ENCODE measurements around the gene RBMS3. TPM values are rescaled to one million over a fixed set of nuclear protein-coding genes. Genes with fewer than 3 reads are reported as not detected.

RBMS3 gene
- total RNA-seq, 4 donors from 2014 or later = 116 to 171 (median 152) TPM

- intact Hi-C loops (cut with DNase I) = no loop called here
- no peak for DNase-seq
- TF ChIP-seq CTCF (IDR thresholded peaks at IDR 0.05) (no peak), POLR2A (IDR thresholded peaks at IDR 0.05) (no peak)
These were observed 40.0 kb upstream of the RBMS3 start for GRCh38 chr3:29240887-29241286.

DNA sequence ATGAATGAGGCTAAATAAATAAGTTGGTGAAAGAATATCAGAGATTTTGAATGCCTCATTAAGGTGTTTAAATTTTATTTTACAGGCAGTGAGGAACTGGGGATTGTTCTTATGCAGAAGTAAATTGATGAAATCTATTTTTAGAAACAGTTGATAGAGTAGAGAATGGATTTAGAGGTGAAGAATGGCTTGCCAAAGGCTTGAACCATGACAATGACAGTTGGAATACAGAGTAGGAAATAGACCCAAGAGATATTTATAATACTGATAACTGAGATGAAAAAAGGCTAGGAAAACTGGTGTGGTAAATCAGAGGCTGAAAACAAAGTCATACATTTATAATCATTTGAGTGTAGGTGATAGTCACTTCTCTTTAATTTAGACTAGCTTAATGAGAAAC is 39.0 kb upstream of the RBMS3 start:
- intact Hi-C loops (cut with DNase I) = no loop called here
- H3K36me3 ChIP-seq = no peaks in the 10 kb centered on the region
- no peak for DNase-seq
- no peaks in the 10 kb centered on the region for H3K4me1 ChIP-seq
- no peak for TF ChIP-seq POLR2A (IDR thresholded peaks at IDR 0.05)
- TF ChIP-seq CTCF (IDR thresholded peaks at IDR 0.05) = no peak
- no peak overlapping the region for H3K4me3 ChIP-seq (replicated peaks in 1 of 3)
- H3K27ac ChIP-seq = no peak overlapping the region
- H3K27me3 ChIP-seq = no peaks in the 10 kb centered on the region
- no peaks in the 10 kb centered on the region for H3K9me3 ChIP-seq

More at GRCh38 chr3:29240887-29241286, 40.0 kb upstream of the RBMS3 start:
- Histone ChIP-seq H3K27ac (no peak overlapping the region), H3K4me1 (no peaks in the 10 kb centered on the region), H3K4me3 (replicated peaks in 1 of 3) (no peak overlapping the region), H3K36me3 (no peaks in the 10 kb centered on the region), H3K9me3 (no peaks in the 10 kb centered on the region), H3K27me3 (no peaks in the 10 kb centered on the region)
- WGBS, 2 donors = 92 to 97% methylated on average over 4 of the region's 4 CpGs

DNA sequence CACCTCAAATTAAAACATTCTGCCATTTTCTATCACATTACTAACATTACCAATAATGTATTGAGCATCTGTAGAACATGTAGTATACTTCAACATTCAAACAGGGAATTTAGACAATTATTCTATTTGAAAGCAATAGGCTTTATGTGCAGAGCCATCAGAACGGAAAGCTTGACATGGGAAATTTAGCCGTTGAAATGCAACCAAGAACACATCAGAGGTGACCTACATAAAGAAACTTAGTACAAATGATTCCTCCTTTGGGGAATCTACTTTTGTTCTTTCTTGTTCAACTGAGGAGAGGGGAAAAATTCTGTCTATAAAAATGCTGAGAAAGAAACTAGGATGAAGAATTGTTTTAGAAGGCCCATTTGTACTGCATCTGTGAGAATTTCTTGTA is 38.6 kb upstream of the RBMS3 start:
- 88 to 90% methylated on average over 2 of the region's 2 CpGs for WGBS, 2 donors
- intact Hi-C loops (cut with DNase I) = no loop called here
- TF ChIP-seq POLR2A (IDR thresholded peaks at IDR 0.05) (no peak), CTCF (IDR thresholded peaks at IDR 0.05) (no peak)

DNA sequence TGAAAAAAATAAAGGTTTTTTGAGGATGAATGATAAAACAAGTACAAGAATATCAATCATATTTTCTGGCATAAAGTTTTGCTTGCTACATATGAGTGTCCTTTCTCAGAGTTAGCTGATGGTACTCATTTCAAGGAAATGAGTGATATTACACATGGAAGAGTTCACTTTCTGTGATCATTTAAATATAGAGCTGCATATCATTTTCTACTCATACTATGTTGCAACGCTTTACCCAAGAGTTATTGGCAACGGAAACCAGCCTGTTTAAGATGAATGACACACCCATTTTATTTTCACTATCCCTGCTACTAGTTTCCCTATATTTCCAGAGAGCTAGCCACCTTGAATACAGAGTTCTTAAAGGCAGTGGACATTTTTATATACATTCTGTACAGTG is 35.4 kb upstream of the RBMS3 start:
- H3K27me3 ChIP-seq = no peaks in the 10 kb centered on the region
- no peaks in the 10 kb centered on the region for H3K4me1 ChIP-seq
- H3K9me3 ChIP-seq = no peaks in the 10 kb centered on the region
- H3K27ac ChIP-seq = no peak overlapping the region
- WGBS, 2 donors = 93 to 95% methylated on average over 2 of the region's 2 CpGs
- intact Hi-C loops (cut with DNase I) = no loop called here
- no peak for DNase-seq
- TF ChIP-seq CTCF (IDR thresholded peaks at IDR 0.05) (no peak), POLR2A (IDR thresholded peaks at IDR 0.05) (no peak)
- H3K4me3 ChIP-seq (replicated peaks in 1 of 3) = no peak overlapping the region
- H3K36me3 ChIP-seq = no peaks in the 10 kb centered on the region

More for the DNA sequence above, 38.6 kb upstream of the RBMS3 start:
- Histone ChIP-seq H3K9me3 (no peaks in the 10 kb centered on the region), H3K36me3 (no peaks in the 10 kb centered on the region), H3K4me1 (no peaks in the 10 kb centered on the region), H3K27ac (no peak overlapping the region), H3K4me3 (replicated peaks in 1 of 3) (no peak overlapping the region), H3K27me3 (no peaks in the 10 kb centered on the region)
- DNase-seq = no peak

DNA sequence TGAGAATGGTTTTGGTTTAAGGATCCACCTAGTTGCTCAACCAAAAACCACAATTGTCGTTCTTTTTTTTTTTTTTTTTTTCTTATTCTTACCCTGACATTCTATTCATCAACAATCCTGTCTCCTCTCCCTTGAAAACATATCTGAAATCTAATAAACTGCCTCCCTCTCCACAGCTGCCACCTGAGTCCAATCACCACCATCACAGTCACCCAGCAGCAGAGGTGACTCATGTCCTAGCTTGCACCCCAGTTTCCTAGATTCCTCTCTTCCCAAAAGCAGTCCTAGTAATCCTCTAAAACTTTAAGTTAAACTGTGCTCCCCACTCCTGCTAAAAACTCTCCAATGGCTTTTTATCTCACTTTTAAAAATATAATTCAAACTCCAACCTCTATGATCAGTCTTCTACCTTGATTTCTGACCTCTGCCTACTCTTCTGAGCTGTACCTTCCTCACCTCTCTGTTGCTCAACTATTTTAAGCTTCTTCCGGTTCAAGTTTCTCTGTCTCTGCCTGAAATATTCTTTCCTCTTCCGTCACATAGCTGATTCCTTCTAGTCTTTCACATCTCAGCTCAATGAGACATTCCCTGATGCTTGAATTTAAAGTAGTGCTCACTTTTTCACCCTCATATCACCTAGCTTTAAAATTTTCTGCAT is 33.7 kb upstream of the RBMS3 start:
- Histone ChIP-seq H3K9me3 (no peaks in the 10 kb centered on the region), H3K27me3 (no peaks in the 10 kb centered on the region), H3K36me3 (no peaks in the 10 kb centered on the region), H3K4me1 (no peaks in the 10 kb centered on the region), H3K27ac (no peak overlapping the region), H3K4me3 (replicated peaks in 1 of 3) (no peak overlapping the region)
- intact Hi-C loops (cut with DNase I) = no loop called here
- DNase-seq = no peak
- TF ChIP-seq CTCF (IDR thresholded peaks at IDR 0.05) (no peak), POLR2A (IDR thresholded peaks at IDR 0.05) (no peak)
- WGBS, 2 donors = 94 to 96% methylated on average over 3 of the region's 3 CpGs

Measured in thyroid gland (tissue), 4 donors.